OCI-LY7 (cell line): Measurements from ENCODE around the gene MACROD2.

Experiments used
- EZH2phosphoT487 ChIP-seq: fragments of 200-600 bp; sonication (generic); IDR thresholded peaks from 2 replicates; pipeline ENCODE4 v1.6.1; 2018; ENCODE audit warnings: low read depth, borderline replicate concordance, mild to moderate bottlenecking, mixed run types, antibody characterized with exemption, low read length, moderate library complexity, mixed read lengths
- TF ChIP-seq, protein P1 (sequence below): fragments of 200-600 bp; sonication (generic); conservative IDR thresholded peaks from 2 replicates; pipeline ENCODE4 v1.5.1; 2014; ENCODE audit warnings: mild to moderate bottlenecking, antibody characterized with exemption, low read length, moderate library complexity, mixed read lengths

- TF ChIP-seq, protein P1, sequence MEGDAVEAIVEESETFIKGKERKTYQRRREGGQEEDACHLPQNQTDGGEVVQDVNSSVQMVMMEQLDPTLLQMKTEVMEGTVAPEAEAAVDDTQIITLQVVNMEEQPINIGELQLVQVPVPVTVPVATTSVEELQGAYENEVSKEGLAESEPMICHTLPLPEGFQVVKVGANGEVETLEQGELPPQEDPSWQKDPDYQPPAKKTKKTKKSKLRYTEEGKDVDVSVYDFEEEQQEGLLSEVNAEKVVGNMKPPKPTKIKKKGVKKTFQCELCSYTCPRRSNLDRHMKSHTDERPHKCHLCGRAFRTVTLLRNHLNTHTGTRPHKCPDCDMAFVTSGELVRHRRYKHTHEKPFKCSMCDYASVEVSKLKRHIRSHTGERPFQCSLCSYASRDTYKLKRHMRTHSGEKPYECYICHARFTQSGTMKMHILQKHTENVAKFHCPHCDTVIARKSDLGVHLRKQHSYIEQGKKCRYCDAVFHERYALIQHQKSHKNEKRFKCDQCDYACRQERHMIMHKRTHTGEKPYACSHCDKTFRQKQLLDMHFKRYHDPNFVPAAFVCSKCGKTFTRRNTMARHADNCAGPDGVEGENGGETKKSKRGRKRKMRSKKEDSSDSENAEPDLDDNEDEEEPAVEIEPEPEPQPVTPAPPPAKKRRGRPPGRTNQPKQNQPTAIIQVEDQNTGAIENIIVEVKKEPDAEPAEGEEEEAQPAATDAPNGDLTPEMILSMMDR = no peak
- no peak for TF ChIP-seq EZH2phosphoT487
These were observed 677.8 kb downstream of the MACROD2 start for GRCh38 chr20:14673164-14673563.
